Aorta (tissue), 5 donors: ENCODE measurements around the gene SEMG2. TPM values are rescaled to one million over a fixed set of nuclear protein-coding genes. Genes with fewer than 3 reads are reported as not detected.

Experiments
- ATAC-seq: fragments of 200-7000 bp; cut with Tn5 transposase; one replicate; pipeline ENCODE4 v1.9.1; 2022; ENCODE audit warnings: moderate library complexity; ENCODE audit not compliant: low FRiP score
- DNase-seq, 2 donors: peaks; one replicate each; pipeline ENCODE4 v3.0.0-alpha.2; 2020
- H3K27ac ChIP-seq, 2 donors: one replicate each; pipeline ENCODE4 v1.5.1; 2013; ENCODE audit warnings: low read length in 2 of 2, mild to moderate bottlenecking in 2 of 2, moderate library complexity in 2 of 2, control low read depth in 1 of 2, inconsistent platforms in 1 of 2, low read depth in 1 of 2
- H3K27me3 ChIP-seq, 2 donors: one replicate each; pipeline ENCODE4 v1.6.1; 2013; ENCODE audit warnings: control low read depth in 1 of 2, low read length in 1 of 2, mild to moderate bottlenecking in 1 of 2, moderate library complexity in 1 of 2; ENCODE audit not compliant: insufficient read depth in 2 of 2, control insufficient read depth in 1 of 2
- H3K36me3 ChIP-seq, 2 donors: one replicate each; pipeline ENCODE4 v1.6.1; 2013; ENCODE audit warnings: control low read depth in 1 of 2, low read length in 1 of 2, mild to moderate bottlenecking in 1 of 2; ENCODE audit not compliant: insufficient read depth in 2 of 2, control insufficient read depth in 1 of 2
- H3K4me1 ChIP-seq, 2 donors: one replicate each; pipeline ENCODE4 v1.6.1; 2013; ENCODE audit warnings: low read length in 2 of 2, control low read depth in 1 of 2, mild to moderate bottlenecking in 1 of 2, moderate library complexity in 1 of 2; ENCODE audit not compliant: insufficient read depth in 2 of 2, control insufficient read depth in 1 of 2
- H3K4me3 ChIP-seq, 2 donors: one replicate each; pipeline ENCODE4 v1.5.1; 2013; ENCODE audit warnings: low read length in 2 of 2, control low read depth in 1 of 2, mild to moderate bottlenecking in 1 of 2
- H3K9me3 ChIP-seq: one replicate; pipeline ENCODE4 v1.6.1; 2013; ENCODE audit warnings: mild to moderate bottlenecking, low read length; ENCODE audit not compliant: control insufficient read depth
- WGBS, 2 donors: extraction: QIAGEN DNeasy Blood & Tissue Kit; methylation state at CpG; one replicate each; pipeline ENCODE4 v1.1.7; 2013; 5-methylcytosine and 5-hydroxymethylcytosine counted together
- intact Hi-C, 2 donors: fragments of 100-400 bp; cut with DNase I; formaldehyde crosslinking; loops; one replicate each; pipeline versions ENCODE4 v1.14.2 to v1.15.0; 2022
- polyA plus RNA-seq, 2 donors: library from polyadenylated mRNA; stranded (reverse); fragments of 200-250 nt; gene quantifications; one replicate each; pipeline ENCODE4 v1.2.3, GENCODE V29; 2013
- total RNA-seq, 2 donors: library from RNA; stranded (reverse); fragmentation: NEBNext Ultra II Directional; extraction: Animal tissue kit (Norgen Biotek cat#: 25700); gene quantifications; one replicate each; pipeline ENCODE4 v1.2.1, GENCODE V29; 2021
- donor health status: healthy with polysubstance abuse.
- donor health status: Bipolar disorder and iron deficiency.
- donor health status: DM: no; HTN: no; CAD: no.
- donor health status: DM: no; HTN: no; CAD: no.
- donor health status: DM: yes; HTN: yes; CAD: no.

SEMG2 gene
- total and polyA plus RNA-seq, 4 donors, result not detected

DNA sequence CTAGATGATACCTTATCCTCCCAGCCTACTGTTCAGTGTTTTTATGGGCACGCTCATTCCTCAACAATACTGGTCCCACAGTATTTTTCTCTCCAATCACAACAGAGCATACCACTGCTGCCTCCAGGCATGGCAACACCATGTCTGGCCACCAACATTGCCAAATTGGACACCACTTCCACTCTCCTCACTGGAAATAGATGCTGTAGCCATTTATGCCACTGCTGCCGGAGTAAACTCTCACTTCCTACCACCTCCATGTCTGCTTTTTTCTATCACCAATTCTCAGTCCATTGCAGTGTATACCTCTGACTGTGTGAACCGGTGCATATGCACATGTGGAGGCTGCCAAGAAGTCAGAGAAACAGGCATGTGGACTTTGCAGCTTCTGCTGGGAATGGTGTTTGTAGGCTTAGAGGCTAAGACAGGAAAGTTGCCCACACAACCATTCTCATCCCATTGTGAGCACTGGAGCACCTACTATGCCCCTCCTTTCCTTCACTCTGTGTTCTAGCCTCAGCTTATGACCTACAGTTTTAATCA, 32.0 kb upstream of the SEMG2 start:
- intact Hi-C loops, result no loop called here
- no peak for ATAC-seq
- DNase-seq, result no peak
- WGBS, 2 donors, result 82 to 84% methylated on average over 3 of the region's 3 CpGs
- H3K4me3 ChIP-seq, result no peak overlapping the region
- H3K27ac ChIP-seq, result no peak overlapping the region
- no peaks in the 10 kb centered on the region for H3K9me3 ChIP-seq
- no peaks in the 10 kb centered on the region for H3K36me3 ChIP-seq
- H3K27me3 ChIP-seq, result peaks cover 0 to 1% of the 10 kb centered on the region in 2 donors
- peaks cover 0 to 3% of the 10 kb centered on the region in 2 donors for H3K4me1 ChIP-seq

DNA sequence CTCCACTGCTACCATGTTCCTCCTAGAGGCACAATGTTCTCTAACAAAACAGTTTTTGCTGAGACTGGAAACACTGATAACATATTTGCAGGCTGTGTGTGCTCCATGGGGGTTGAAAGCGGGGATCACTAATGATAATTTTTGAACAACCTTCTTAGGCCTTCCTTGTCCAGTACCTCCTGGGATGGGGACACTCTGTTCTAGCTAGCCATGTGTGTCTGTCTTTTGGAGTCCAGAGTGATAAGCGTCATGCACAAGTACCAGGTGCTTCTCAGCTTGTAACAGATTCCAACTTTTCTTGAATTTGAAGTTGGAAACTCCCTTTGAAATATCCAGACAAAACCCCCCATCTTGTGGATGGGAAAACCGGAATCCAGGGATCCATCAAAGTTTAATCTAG, 31.3 kb upstream of the SEMG2 start:
- WGBS, 2 donors, result 73 to 81% methylated on average over 3 of the region's 3 CpGs
- Histone ChIP-seq H3K4me3 (no peak overlapping the region), H3K4me1 (peaks cover 0 to 3% of the 10 kb centered on the region in 2 donors), H3K27ac (no peak overlapping the region), H3K36me3 (no peaks in the 10 kb centered on the region), H3K9me3 (no peaks in the 10 kb centered on the region), H3K27me3 (peaks cover 0 to 1% of the 10 kb centered on the region in 2 donors)
- intact Hi-C loops, result no loop called here
- no peak for ATAC-seq
- no peak for DNase-seq

DNA sequence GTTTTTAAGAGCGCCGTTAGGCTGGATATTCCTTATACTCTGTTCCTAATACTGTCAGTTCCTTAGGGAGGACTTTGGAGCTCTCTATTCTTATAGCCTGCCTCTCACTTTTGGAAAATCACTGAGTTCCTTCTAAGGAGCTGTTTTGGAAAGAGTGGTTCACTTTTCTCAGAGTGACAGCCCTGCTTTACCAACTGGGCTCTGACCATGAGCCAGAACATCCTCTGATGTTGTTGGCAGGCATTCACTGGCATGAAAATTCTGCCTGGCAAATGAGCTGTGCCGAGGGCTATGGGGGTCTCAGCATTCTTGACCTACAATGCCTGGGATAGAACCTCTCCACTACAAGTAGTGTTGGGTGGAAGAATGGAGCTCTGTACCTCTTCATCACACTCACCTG, 29.2 kb upstream of the SEMG2 start:
- Histone ChIP-seq H3K4me1 (peaks cover 0 to 3% of the 10 kb centered on the region in 2 donors), H3K36me3 (no peaks in the 10 kb centered on the region), H3K9me3 (no peaks in the 10 kb centered on the region), H3K4me3 (no peak overlapping the region), H3K27ac (no peak overlapping the region), H3K27me3 (peaks cover 0 to 1% of the 10 kb centered on the region in 2 donors)
- ATAC-seq, result no peak
- DNase-seq, result no peak
- intact Hi-C loops, result no loop called here
- 79 to 83% methylated on average over 3 of the region's 3 CpGs for WGBS, 2 donors

DNA sequence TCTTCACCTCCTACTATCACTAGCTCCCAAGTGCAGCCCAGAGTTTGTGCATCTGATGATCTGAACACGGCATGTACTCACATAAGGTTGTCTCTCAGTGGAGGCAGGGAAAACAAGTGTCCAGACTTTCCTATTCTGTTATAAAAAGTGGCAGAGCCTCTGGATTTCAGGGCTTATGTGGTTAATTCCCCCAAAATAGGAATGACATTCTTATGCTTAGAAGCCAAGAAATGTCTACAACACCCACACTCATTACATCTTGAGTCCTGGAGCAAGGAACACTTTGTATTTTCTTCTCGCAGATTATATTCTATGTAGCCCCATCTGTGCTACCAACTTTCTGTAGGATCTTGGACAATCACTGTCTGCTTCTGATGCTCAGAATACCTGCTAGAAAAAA, 27.8 kb upstream of the SEMG2 start:
- Histone ChIP-seq H3K4me1 (peaks cover 0 to 3% of the 10 kb centered on the region in 2 donors), H3K4me3 (no peak overlapping the region), H3K36me3 (no peaks in the 10 kb centered on the region), H3K9me3 (no peaks in the 10 kb centered on the region), H3K27me3 (peaks cover 0 to 1% of the 10 kb centered on the region in 2 donors), H3K27ac (no peak overlapping the region)
- no peak for DNase-seq
- 73 to 80% methylated on average over 2 of the region's 2 CpGs for WGBS, 2 donors
- no peak for ATAC-seq
- intact Hi-C loops, result no loop called here

DNA sequence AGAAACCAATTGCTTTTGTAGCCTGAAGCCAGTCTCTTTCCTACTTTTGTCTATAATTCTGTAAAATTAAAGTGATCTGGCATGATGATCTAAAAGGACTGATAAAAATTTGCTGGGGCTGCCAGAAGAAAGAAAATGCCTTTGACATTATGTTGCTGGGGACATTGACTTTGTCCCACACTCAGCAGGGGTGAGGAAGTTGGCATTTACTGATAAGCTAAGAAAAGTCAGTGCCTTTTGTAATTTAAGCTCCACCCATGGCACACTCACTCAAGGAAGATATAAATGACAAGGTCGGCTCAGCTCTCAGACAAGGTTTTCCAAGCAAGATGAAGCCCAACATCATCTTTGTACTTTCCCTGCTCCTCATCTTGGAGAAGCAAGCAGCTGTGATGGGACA, 14.4 kb upstream of the SEMG2 start, which contains the start of gene SEMG1:
TSS of gene SEMG1 (plus strand) at position 309 of the 400 bp plus-strand sequence. CDS start at position 330, 21 bp downstream.
- intact Hi-C loops, result no loop called here
- H3K27me3 ChIP-seq, result no peaks in the 10 kb centered on the region
- no peak for ATAC-seq
- WGBS, 2 donors, result 49 to 58% methylated on average over 1 of the region's 1 CpG
- H3K4me3 ChIP-seq, result no peak within 1 kb of the TSS
- H3K36me3 ChIP-seq, result no peaks in the 10 kb centered on the region
- no peaks in the 10 kb centered on the region for H3K4me1 ChIP-seq
- peaks cover 3% of the 10 kb centered on the region for H3K9me3 ChIP-seq
- no peak for DNase-seq
- H3K27ac ChIP-seq, result no peak within 1 kb of the TSS

DNA sequence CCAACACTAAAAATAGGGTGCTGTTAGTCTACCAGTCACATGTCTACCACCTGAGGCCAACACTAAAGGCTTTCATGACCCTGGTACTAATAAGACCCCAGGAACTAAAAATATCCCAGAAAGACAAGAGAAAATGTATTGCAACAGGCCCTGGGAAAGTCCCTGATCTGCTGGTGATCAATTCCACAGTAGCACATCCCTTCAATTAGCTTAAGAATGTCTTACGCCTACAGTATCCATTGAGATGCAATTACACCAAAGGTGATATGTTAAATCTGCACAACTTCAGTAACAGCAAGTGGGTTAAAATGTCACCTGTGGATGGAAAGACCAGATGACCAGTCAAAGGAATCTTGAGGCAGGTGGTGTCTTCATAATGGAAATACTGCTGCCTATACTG, 11.2 kb upstream of the SEMG2 start:
- WGBS, 2 donors, result 78 to 86% methylated on average over 1 of the region's 1 CpG
- intact Hi-C loops, result no loop called here

DNA sequence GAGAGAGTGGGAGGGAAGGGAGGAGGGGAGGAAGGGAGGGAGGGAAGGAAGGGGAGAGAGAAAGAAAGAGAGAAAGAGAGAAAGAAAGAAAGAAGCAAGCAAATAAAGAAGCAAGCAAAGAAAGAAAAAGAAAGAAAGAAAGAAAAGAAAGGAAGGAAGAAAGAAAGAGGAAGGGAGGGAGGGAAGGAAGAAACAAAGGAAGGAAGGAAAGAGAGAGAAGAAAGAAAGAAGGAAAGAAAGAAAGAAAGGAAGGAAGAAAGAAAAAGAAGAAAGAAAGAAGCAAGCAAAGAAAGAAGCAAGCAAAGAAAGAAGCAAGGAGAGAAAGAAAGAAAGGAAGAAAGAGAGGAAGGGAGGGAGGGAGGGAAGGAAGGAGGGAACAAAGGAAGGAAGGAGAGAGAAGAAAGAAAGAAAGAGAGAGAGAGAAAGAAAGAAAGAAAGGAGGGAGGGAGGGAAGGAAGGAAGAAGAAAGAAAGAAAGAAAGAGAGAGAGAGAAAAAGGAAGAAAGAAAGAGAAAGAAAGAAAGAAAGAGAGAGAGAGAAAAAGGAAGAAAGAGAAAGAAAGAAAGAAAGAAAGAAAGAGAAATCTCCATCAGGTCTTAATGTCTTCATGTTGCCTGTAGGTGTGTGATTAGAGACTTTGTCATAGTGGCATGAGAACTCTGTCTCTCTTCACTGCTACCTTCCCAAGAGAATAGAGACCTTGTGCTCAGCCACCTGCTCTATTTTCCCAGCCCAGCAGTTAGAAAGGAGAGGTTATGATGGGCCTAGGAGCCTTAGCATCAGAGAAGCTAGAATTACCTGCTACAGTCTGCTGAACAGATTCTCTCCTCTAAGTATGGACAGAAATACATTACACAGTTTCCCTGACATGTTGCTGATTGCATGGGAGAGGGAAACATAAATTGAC, 9.4 kb upstream of the SEMG2 start:
- Histone ChIP-seq H3K27me3 (no peaks in the 10 kb centered on the region), H3K4me3 (no peak overlapping the region), H3K9me3 (no peaks in the 10 kb centered on the region), H3K4me1 (no peaks in the 10 kb centered on the region), H3K27ac (no peak overlapping the region), H3K36me3 (no peaks in the 10 kb centered on the region)
- ATAC-seq (no peak), DNase-seq (no peak)
- intact Hi-C loops, result no loop called here

More for the DNA sequence above, 11.2 kb upstream of the SEMG2 start:
- Histone ChIP-seq H3K4me3 (no peak overlapping the region), H3K27ac (no peak overlapping the region), H3K36me3 (no peaks in the 10 kb centered on the region), H3K27me3 (no peaks in the 10 kb centered on the region), H3K9me3 (no peaks in the 10 kb centered on the region), H3K4me1 (no peaks in the 10 kb centered on the region)
- ATAC-seq, result no peak
- no peak for DNase-seq

DNA sequence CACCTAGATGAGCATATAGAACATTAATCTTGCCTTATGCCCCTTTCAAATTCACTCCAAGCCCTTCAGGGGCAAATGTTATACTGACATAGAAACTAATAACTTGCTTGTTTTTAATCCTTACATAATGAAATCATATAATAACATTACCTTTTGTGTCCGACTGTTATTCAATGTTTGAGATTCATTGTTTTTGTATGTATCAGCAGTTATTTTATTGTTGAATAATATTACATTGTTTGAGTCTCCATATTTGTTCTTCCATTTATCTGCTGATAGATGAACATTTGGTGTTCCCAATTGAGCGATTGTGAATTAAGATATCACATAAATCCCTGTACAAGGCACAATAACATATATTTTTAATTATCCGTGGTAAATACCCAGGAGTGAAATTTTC, 8.3 kb upstream of the SEMG2 start:
- Histone ChIP-seq H3K4me3 (no peak overlapping the region), H3K27ac (no peak overlapping the region), H3K27me3 (no peaks in the 10 kb centered on the region), H3K4me1 (no peaks in the 10 kb centered on the region), H3K9me3 (no peaks in the 10 kb centered on the region), H3K36me3 (no peaks in the 10 kb centered on the region)
- ATAC-seq (no peak), DNase-seq (no peak)
- 78 to 82% methylated on average over 3 of the region's 3 CpGs for WGBS, 2 donors
- intact Hi-C loops, result no loop called here

DNA sequence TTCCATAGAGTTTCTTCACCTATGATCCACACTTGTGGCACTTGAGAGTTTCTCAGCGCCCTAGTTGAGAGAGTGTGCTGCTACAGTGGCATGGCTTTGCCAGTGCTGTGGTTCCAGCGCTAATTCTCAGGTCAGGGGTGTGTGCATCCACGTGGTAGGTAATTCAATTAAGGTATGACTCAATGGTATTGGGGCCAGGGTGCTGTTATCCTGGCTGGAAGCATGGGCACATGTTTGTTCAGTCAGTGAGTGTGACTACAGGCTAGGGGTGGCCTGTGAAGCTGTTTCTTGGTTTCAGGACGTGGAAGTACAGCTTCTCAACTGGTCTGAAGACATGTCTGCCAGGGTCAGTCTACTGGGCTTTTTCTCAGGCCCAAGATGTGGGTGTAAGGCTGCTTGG, 3.0 kb upstream of the SEMG2 start:
- no peaks in the 10 kb centered on the region for H3K27me3 ChIP-seq
- no peaks in the 10 kb centered on the region for H3K9me3 ChIP-seq
- intact Hi-C loops, result no loop called here
- WGBS, 2 donors, result 68 to 75% methylated on average over 4 of the region's 4 CpGs
- no peaks in the 10 kb centered on the region for H3K36me3 ChIP-seq
- H3K27ac ChIP-seq, result no peak overlapping the region
- DNase-seq (no peak), ATAC-seq (no peak)
- no peak overlapping the region for H3K4me3 ChIP-seq
- no peaks in the 10 kb centered on the region for H3K4me1 ChIP-seq
